Cardiac muscle cell (in vitro differentiated cells and primary cell): ENCODE results near the gene CEP89. TPM values are rescaled to one million over a fixed set of nuclear protein-coding genes. Genes with fewer than 3 reads are reported as not detected.

ENCODE experiments used
- DNase-seq, 2 donors: peaks; one replicate each; pipeline versions ENCODE4 v3.0.0 to v3.0.0-alpha.2; 2010 to 2017; ENCODE audit warnings: low read depth in 1 of 2, low spot score in 1 of 2
- H3K27ac ChIP-seq: fragments of 200-600 bp; sonication (generic); 2 replicates; pipeline ENCODE4 v1.5.1; 2016
- H3K27me3 ChIP-seq: fragments of 200-600 bp; sonication (generic); 2 replicates; pipeline ENCODE4 v1.6.0; 2016; ENCODE audit warnings: control low read depth
- H3K36me3 ChIP-seq: fragments of 200-600 bp; sonication (generic); 2 replicates; pipeline ENCODE4 v1.5.1; 2016; ENCODE audit warnings: control low read depth
- H3K4me1 ChIP-seq: fragments of 200-600 bp; sonication (generic); 2 replicates; pipeline ENCODE4 v1.8.1; 2017; ENCODE audit warnings: low read depth, mild to moderate bottlenecking, mixed run types
- H3K4me3 ChIP-seq: fragments of 200-600 bp; sonication (generic); 2 replicates; pipeline ENCODE4 v1.5.1; 2016; ENCODE audit warnings: mild to moderate bottlenecking
- H3K9me3 ChIP-seq: fragments of 200-600 bp; sonication (generic); 2 replicates; pipeline ENCODE4 v1.5.1; 2017; ENCODE audit warnings: low read depth, mild to moderate bottlenecking, control low read depth
- CTCF ChIP-seq: IDR thresholded peaks from 2 replicates; pipeline ENCODE4 v1.5.1; 2012; ENCODE audit warnings: low read depth, mild to moderate bottlenecking, low read length
- polyA plus RNA-seq: library from polyadenylated mRNA; unstranded; fragments of >200 nt; fragmentation: Nextera tagmentation; extraction: Ambion mirVana; gene quantifications from 2 replicates; pipeline ENCODE4 v1.2.1, GENCODE V29; 2016
- total RNA-seq: library from RNA; depleted of rRNA; stranded (reverse); fragments of >200 nt; gene quantifications from 2 replicates; pipeline ENCODE4 v1.2.3, GENCODE V29; 2016

Gene CEP89
- total and polyA plus RNA-seq, 2 experiments from 2014 or later = 19.4 to 20.0 TPM

GRCh38 chr19:32916969-32917615 lies 54.7 kb downstream of the CEP89 start:
- Histone ChIP-seq H3K36me3 (no peaks in the 10 kb centered on the region), H3K9me3 (no peaks in the 10 kb centered on the region), H3K4me1 (no peaks in the 10 kb centered on the region), H3K4me3 (no peak overlapping the region), H3K27ac (no peak overlapping the region), H3K27me3 (no peaks in the 10 kb centered on the region)
- TF ChIP-seq CTCF = no peak
- DNase-seq = no peak

GRCh38 chr19:32914879-32915660 lies 56.7 kb downstream of the CEP89 start:
- Histone ChIP-seq H3K9me3 (no peaks in the 10 kb centered on the region), H3K4me3 (no peak overlapping the region), H3K4me1 (no peaks in the 10 kb centered on the region), H3K27ac (no peak overlapping the region), H3K36me3 (no peaks in the 10 kb centered on the region), H3K27me3 (no peaks in the 10 kb centered on the region)
- no peak for DNase-seq
- TF ChIP-seq CTCF = no peak

GRCh38 chr19:32911467-32911866 lies 60.3 kb downstream of the CEP89 start:
- H3K9me3 ChIP-seq = no peaks in the 10 kb centered on the region
- no peaks in the 10 kb centered on the region for H3K27me3 ChIP-seq
- TF ChIP-seq CTCF = no peak
- H3K27ac ChIP-seq = no peak overlapping the region
- no peak overlapping the region for H3K4me3 ChIP-seq
- DNase-seq = no peak
- no peaks in the 10 kb centered on the region for H3K36me3 ChIP-seq
- no peaks in the 10 kb centered on the region for H3K4me1 ChIP-seq

GRCh38 chr19:32910874-32911273 lies 60.9 kb downstream of the CEP89 start:
- Histone ChIP-seq H3K27ac (no peak overlapping the region), H3K27me3 (no peaks in the 10 kb centered on the region), H3K4me3 (no peak overlapping the region), H3K9me3 (no peaks in the 10 kb centered on the region), H3K36me3 (no peaks in the 10 kb centered on the region), H3K4me1 (no peaks in the 10 kb centered on the region)
- no peak for DNase-seq
- TF ChIP-seq CTCF = no peak

- Histone ChIP-seq H3K27ac (no peak overlapping the region), H3K36me3 (peaks cover 4% of the 10 kb centered on the region), H3K27me3 (no peaks in the 10 kb centered on the region), H3K4me3 (no peak overlapping the region), H3K9me3 (no peaks in the 10 kb centered on the region), H3K4me1 (no peaks in the 10 kb centered on the region)
- TF ChIP-seq CTCF = no peak
- DNase-seq = no peak
Observed at GRCh38 chr19:32910094-32910493, 61.7 kb downstream of the CEP89 start.
